ENCODE measurements around the gene ANKRD55.

The ANKRD55 gene

DNA sequence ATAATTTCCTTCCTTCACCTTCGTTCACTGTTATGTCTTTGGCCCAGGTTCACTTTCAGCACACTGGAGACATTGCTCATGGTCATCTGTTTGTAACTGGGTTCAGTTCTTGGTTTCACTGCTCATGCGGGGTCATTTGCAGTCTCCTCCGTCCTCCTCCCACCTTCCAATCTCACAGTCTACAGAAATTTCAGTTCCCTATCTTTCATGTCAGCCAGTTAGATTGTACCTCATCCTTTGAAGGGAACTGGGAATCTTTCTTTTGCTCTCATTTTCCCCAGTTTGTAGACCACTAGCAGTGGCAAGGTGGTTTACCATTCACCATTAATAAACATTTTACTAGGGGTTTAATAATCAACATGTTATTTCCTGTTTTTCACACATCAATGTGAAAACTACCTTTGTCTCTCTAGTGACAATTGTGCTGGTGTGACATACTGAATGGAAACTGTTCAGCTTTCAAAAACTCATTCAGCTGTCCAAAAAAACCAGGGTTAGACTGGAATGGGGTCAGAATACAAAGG lies 137.5 kb downstream of the ANKRD55 start:
- TF ChIP-seq, protein P1, sequence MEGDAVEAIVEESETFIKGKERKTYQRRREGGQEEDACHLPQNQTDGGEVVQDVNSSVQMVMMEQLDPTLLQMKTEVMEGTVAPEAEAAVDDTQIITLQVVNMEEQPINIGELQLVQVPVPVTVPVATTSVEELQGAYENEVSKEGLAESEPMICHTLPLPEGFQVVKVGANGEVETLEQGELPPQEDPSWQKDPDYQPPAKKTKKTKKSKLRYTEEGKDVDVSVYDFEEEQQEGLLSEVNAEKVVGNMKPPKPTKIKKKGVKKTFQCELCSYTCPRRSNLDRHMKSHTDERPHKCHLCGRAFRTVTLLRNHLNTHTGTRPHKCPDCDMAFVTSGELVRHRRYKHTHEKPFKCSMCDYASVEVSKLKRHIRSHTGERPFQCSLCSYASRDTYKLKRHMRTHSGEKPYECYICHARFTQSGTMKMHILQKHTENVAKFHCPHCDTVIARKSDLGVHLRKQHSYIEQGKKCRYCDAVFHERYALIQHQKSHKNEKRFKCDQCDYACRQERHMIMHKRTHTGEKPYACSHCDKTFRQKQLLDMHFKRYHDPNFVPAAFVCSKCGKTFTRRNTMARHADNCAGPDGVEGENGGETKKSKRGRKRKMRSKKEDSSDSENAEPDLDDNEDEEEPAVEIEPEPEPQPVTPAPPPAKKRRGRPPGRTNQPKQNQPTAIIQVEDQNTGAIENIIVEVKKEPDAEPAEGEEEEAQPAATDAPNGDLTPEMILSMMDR (IDR thresholded peaks at IDR 0.05; ENCODE audit: low read depth, low read length, missing control alignments) = no peak
- no peak overlapping the region for H3K4me3 ChIP-seq (ENCODE audit: low read depth, low read length)
- DNase-seq (ENCODE audit: low read depth) = no peak

DNA sequence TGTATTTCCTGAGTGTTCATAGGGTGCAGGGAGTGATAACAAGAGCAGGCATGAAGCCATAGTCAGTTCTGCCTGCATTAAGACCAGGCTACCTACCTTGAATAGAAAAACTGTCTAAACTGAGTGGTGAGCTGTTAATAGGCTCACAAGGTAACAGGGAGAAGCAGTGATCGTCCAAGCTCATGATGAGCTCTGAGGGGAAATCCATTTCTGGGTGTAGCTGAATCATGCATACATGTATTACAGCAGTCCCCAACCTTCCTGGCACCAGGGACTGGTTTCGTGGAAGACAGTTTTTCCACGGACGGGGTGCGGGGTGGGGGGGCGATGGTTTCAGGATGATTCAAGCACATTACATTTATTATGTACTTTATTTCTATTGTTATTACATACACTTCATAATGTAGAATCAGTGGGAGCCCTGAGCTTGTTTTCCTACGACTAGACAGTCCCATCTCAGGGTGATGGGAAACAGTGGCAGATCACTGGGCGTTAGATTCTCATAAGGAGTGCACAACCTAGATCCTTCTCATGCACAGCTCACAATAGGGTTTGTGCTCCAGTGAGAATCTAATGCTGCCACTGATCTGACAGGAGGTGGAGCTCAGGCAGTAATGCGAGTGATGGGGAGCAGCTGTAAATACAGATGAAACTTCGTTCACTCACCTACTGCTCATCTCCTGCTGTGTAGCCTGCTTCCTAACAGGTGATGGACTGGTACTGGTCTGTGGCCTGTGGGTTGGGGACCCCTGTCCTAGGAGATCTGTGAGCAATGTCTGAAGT lies 138.4 kb downstream of the ANKRD55 start:
- TF ChIP-seq, protein P1 (IDR thresholded peaks at IDR 0.05; ENCODE audit: low read depth, low read length, missing control alignments) = no peak
- H3K4me3 ChIP-seq (ENCODE audit: low read depth, low read length) = no peak overlapping the region
- no peak for DNase-seq (ENCODE audit: low read depth)

DNA sequence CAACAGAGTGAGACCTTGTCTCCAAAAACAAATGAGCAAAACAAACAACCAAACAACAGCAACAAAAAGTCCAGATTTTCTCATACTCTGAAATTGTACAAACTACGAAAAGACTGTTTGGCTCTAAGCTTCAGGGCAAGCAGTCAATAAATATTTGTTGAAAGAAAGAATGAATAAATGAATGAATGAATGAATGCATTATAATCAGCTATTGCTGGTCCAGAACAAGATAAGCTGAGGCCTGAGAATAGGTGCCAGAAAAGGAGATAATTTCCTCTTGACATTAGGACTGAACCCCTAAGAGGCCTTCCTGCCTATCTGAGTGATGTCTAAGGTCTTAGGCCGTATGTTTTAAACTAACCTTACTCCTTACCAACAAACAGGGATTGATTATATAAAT lies 139.2 kb downstream of the ANKRD55 start:
- DNase-seq (ENCODE audit: low read depth) = no peak
- TF ChIP-seq, protein P1 (IDR thresholded peaks at IDR 0.05; ENCODE audit: low read depth, low read length, missing control alignments) = no peak
- H3K4me3 ChIP-seq (ENCODE audit: low read depth, low read length) = no peak overlapping the region

DNA sequence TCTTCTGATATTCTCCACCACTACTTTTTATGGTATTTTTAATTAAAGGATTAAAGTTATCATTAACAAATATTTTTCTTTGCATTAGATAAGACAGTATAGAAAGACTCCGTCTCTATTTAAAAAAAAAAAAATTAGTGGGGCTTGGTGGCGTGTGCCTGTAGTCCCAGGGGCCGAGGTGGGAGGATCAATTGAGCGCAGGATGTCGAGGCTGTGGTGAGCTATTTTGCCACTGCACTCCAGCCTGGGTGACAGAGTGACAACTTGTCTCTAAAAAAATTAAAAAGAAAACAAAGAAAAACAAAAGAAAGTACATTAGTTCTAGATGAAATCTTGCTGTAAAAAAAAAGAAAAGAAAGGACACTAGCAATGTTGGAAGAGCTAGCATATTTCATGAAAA lies 141.0 kb downstream of the ANKRD55 start:
- no peak for DNase-seq (ENCODE audit: low read depth)
- TF ChIP-seq, protein P1 (IDR thresholded peaks at IDR 0.05; ENCODE audit: low read depth, low read length, missing control alignments) = no peak
- no peak overlapping the region for H3K4me3 ChIP-seq (ENCODE audit: low read depth, low read length)

DNA sequence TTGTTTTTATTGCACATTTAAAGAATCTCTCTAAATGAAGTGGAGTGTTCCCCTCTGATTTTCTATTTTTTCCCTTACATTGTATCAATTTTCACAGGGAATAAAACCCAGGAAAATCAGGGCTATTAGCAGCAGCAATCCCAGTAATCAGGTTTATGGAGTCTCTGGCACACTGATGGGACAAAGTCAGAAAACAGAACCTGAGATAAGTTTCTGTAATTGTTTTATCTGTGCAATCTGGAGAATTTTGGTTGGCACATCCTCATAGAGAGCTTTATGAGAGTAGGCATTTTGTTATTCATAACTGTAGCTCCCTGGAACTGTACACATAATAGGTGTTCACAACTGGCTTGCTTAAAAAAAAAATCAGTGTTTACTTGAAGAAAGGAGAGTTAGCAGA lies 141.5 kb downstream of the ANKRD55 start:
- no peak for DNase-seq (ENCODE audit: low read depth)
- TF ChIP-seq, protein P1 (IDR thresholded peaks at IDR 0.05; ENCODE audit: low read depth, low read length, missing control alignments) = no peak
- no peak overlapping the region for H3K4me3 ChIP-seq (ENCODE audit: low read depth, low read length)

DNA sequence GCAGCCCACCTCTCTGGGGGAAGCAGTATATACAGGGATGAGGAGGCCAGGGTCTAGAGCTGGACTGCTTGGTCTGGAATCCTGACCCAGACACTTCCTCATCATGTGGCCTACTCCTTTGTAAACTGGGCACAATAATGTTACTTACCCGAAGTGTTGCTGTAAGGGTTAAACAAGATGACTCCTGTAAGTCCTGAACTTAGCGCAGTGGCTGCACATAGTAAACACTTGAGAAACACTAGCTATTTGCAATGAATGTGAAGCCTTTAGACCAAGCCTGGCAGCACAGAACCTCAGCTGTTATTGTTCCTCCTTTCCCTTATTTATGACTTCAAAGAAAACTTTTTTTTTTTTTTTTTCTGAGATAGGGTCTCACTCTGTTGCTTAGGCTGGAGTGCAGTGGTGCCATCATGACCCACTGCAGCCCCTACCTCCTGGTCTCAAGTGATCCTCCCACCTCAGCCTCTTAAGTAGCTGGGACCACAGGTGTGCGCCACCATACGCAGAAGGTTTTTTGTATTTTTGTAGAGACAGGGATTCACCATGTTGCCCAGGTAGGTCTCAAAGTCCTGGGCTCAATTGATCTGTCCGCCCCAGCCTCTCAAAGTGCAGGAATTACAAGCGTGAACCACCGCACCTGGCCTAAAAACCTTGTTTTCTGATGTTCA lies 142.2 kb downstream of the ANKRD55 start:
- no peak for DNase-seq (ENCODE audit: low read depth)
- TF ChIP-seq, protein P1 (IDR thresholded peaks at IDR 0.05; ENCODE audit: low read depth, low read length, missing control alignments) = no peak
- H3K4me3 ChIP-seq (ENCODE audit: low read depth, low read length) = no peak overlapping the region
